C4-2B (cell line): ENCODE results near the gene ARF1.

Experiments used
- CTCF ChIP-seq: fragments of 450-650 bp; conservative IDR thresholded peaks from 2 replicates; pipeline ENCODE4 v1.5.1; 2017; ENCODE audit warnings: mild to moderate bottlenecking
- ZFX ChIP-seq: fragments of 450-650 bp; IDR thresholded peaks from 2 replicates; pipeline ENCODE4 v1.6.1; 2017

- TF ChIP-seq CTCF (no peak), ZFX (0 out of 2 replicates have a peak, but pooled peaks have one; percentile 43)
These were observed at the start of gene ARF1 for GRCh38 chr1:228082214-228082917.
